ENCODE results near the gene MAPK8.

MAPK8 gene

GRCh38 chr10:48389272-48389671 lies 82.8 kb downstream of the MAPK8 start:
- no peak overlapping the region for H4K5ac ChIP-seq (ENCODE audit: low read length)
- H3K27me3 ChIP-seq (ENCODE audit: insufficient read depth, low read length, poor library complexity): no peaks in the 10 kb centered on the region
- no peak overlapping the region for H2AK5ac ChIP-seq (ENCODE audit: low read length)
- H2BK120ac ChIP-seq (ENCODE audit: low read depth, low read length): no peak overlapping the region
- WGBS (ENCODE audit: extremely low coverage, insufficient coverage, low lambda C conversion rate): no CpG with 5 or more reads among the region's 2 CpGs
- no peak overlapping the region for H3K4me2 ChIP-seq (ENCODE audit: low read length)
- H3K79me2 ChIP-seq (ENCODE audit: control insufficient read depth, insufficient read depth, low read length): peaks cover 4% of the 10 kb centered on the region
- no peaks in the 10 kb centered on the region for H3K36me3 ChIP-seq (ENCODE audit: control insufficient read depth, insufficient read depth, low read length)
- H3K27ac ChIP-seq (ENCODE audit: low read depth, low read length): no peak overlapping the region
- H2BK5ac ChIP-seq (ENCODE audit: low read length): no peak overlapping the region
- no peak overlapping the region for H4K8ac ChIP-seq (ENCODE audit: low read depth, low read length)
- no peak overlapping the region for H3K4me3 ChIP-seq (ENCODE audit: low read length)
- no peak overlapping the region for H3K9ac ChIP-seq (ENCODE audit: low read length)
- H3K23ac ChIP-seq (ENCODE audit: low read length): no peak overlapping the region
- H2BK15ac ChIP-seq (replicated peaks; ENCODE audit: low read depth): no peak overlapping the region
- H3K4me1 ChIP-seq (ENCODE audit: control insufficient read depth, low read depth, low read length): peaks cover 4% of the 10 kb centered on the region
- H3K79me1 ChIP-seq (ENCODE audit: low read length): peaks cover 9% of the 10 kb centered on the region
- no peak for DNase-seq
- no peak overlapping the region for H3K18ac ChIP-seq (ENCODE audit: low read length)
- H3K4ac ChIP-seq (ENCODE audit: low read depth, low read length): no peak overlapping the region
- H3K56ac ChIP-seq (ENCODE audit: low read length): no peak overlapping the region

- Histone ChIP-seq H3K9ac (ENCODE audit: low read length) (no peak overlapping the region), H3K56ac (ENCODE audit: low read length) (no peak overlapping the region), H4K5ac (ENCODE audit: low read length) (no peak overlapping the region), H3K79me2 (ENCODE audit: control insufficient read depth, insufficient read depth, low read length) (peaks cover 4% of the 10 kb centered on the region), H3K18ac (ENCODE audit: low read length) (no peak overlapping the region), H3K36me3 (ENCODE audit: control insufficient read depth, insufficient read depth, low read length) (no peaks in the 10 kb centered on the region), H2BK15ac (replicated peaks; ENCODE audit: low read depth) (no peak overlapping the region), H2AK5ac (ENCODE audit: low read length) (no peak overlapping the region), H3K4ac (ENCODE audit: low read depth, low read length) (no peak overlapping the region), H3K4me3 (ENCODE audit: low read length) (no peak overlapping the region), H2BK5ac (ENCODE audit: low read length) (no peak overlapping the region), H3K23ac (ENCODE audit: low read length) (no peak overlapping the region), H3K27ac (ENCODE audit: low read depth, low read length) (no peak overlapping the region), H2BK120ac (ENCODE audit: low read depth, low read length) (no peak overlapping the region), H3K4me2 (ENCODE audit: low read length) (no peak overlapping the region), H3K4me1 (ENCODE audit: control insufficient read depth, low read depth, low read length) (peaks cover 4% of the 10 kb centered on the region), H4K8ac (ENCODE audit: low read depth, low read length) (no peak overlapping the region), H3K79me1 (ENCODE audit: low read length) (peaks cover 8% of the 10 kb centered on the region), H3K27me3 (ENCODE audit: insufficient read depth, low read length, poor library complexity) (no peaks in the 10 kb centered on the region)
- no peak for DNase-seq
- WGBS (ENCODE audit: extremely low coverage, insufficient coverage, low lambda C conversion rate): no CpG with 5 or more reads among the region's 2 CpGs
Observed at GRCh38 chr10:48389846-48390557, 83.5 kb downstream of the MAPK8 start.

GRCh38 chr10:48390558-48390871 lies 84.0 kb downstream of the MAPK8 start:
- Histone ChIP-seq H3K4me2 (ENCODE audit: low read length) (no peak overlapping the region), H3K27ac (ENCODE audit: low read depth, low read length) (no peak overlapping the region), H2AK5ac (ENCODE audit: low read length) (no peak overlapping the region), H2BK120ac (ENCODE audit: low read depth, low read length) (no peak overlapping the region), H3K79me1 (ENCODE audit: low read length) (peaks cover 8% of the 10 kb centered on the region), H3K27me3 (ENCODE audit: insufficient read depth, low read length, poor library complexity) (no peaks in the 10 kb centered on the region), H3K23ac (ENCODE audit: low read length) (no peak overlapping the region), H2BK15ac (replicated peaks; ENCODE audit: low read depth) (no peak overlapping the region), H3K56ac (ENCODE audit: low read length) (no peak overlapping the region), H3K79me2 (ENCODE audit: control insufficient read depth, insufficient read depth, low read length) (peaks cover 4% of the 10 kb centered on the region), H3K36me3 (ENCODE audit: control insufficient read depth, insufficient read depth, low read length) (no peaks in the 10 kb centered on the region), H4K8ac (ENCODE audit: low read depth, low read length) (no peak overlapping the region), H3K4me1 (ENCODE audit: control insufficient read depth, low read depth, low read length) (peaks cover 4% of the 10 kb centered on the region), H3K9ac (ENCODE audit: low read length) (no peak overlapping the region), H3K18ac (ENCODE audit: low read length) (no peak overlapping the region), H2BK5ac (ENCODE audit: low read length) (no peak overlapping the region), H3K4ac (ENCODE audit: low read depth, low read length) (no peak overlapping the region), H4K5ac (ENCODE audit: low read length) (no peak overlapping the region), H3K4me3 (ENCODE audit: low read length) (no peak overlapping the region)
- DNase-seq: no peak
- WGBS (ENCODE audit: extremely low coverage, insufficient coverage, low lambda C conversion rate): no CpG with 5 or more reads among the region's 5 CpGs

- Histone ChIP-seq H2BK120ac (ENCODE audit: low read depth, low read length) (no peak overlapping the region), H3K4ac (ENCODE audit: low read depth, low read length) (no peak overlapping the region), H4K5ac (ENCODE audit: low read length) (no peak overlapping the region), H3K9ac (ENCODE audit: low read length) (no peak overlapping the region), H2AK5ac (ENCODE audit: low read length) (no peak overlapping the region), H3K27me3 (ENCODE audit: insufficient read depth, low read length, poor library complexity) (no peaks in the 10 kb centered on the region), H2BK5ac (ENCODE audit: low read length) (no peak overlapping the region), H3K79me1 (ENCODE audit: low read length) (peaks cover 8% of the 10 kb centered on the region), H3K79me2 (ENCODE audit: control insufficient read depth, insufficient read depth, low read length) (peaks cover 4% of the 10 kb centered on the region), H2BK15ac (replicated peaks; ENCODE audit: low read depth) (no peak overlapping the region), H4K8ac (ENCODE audit: low read depth, low read length) (no peak overlapping the region), H3K56ac (ENCODE audit: low read length) (no peak overlapping the region), H3K36me3 (ENCODE audit: control insufficient read depth, insufficient read depth, low read length) (no peaks in the 10 kb centered on the region), H3K23ac (ENCODE audit: low read length) (no peak overlapping the region), H3K27ac (ENCODE audit: low read depth, low read length) (no peak overlapping the region), H3K4me3 (ENCODE audit: low read length) (no peak overlapping the region), H3K4me2 (ENCODE audit: low read length) (no peak overlapping the region), H3K4me1 (ENCODE audit: control insufficient read depth, low read depth, low read length) (peaks cover 4% of the 10 kb centered on the region), H3K18ac (ENCODE audit: low read length) (no peak overlapping the region)
- DNase-seq: no peak
- no CpG with 5 or more reads among the region's 4 CpGs for WGBS (ENCODE audit: extremely low coverage, insufficient coverage, low lambda C conversion rate)
Observed at GRCh38 chr10:48390933-48391845, 84.7 kb downstream of the MAPK8 start.

- no peak overlapping the region for H3K4me2 ChIP-seq (ENCODE audit: low read length)
- no peak overlapping the region for H3K9ac ChIP-seq (ENCODE audit: low read length)
- no peak overlapping the region for H3K18ac ChIP-seq (ENCODE audit: low read length)
- no peak overlapping the region for H3K56ac ChIP-seq (ENCODE audit: low read length)
- H3K27ac ChIP-seq (ENCODE audit: low read depth, low read length): no peak overlapping the region
- no peak for DNase-seq
- H3K79me1 ChIP-seq (ENCODE audit: low read length): peaks cover 8% of the 10 kb centered on the region
- H3K36me3 ChIP-seq (ENCODE audit: control insufficient read depth, insufficient read depth, low read length): no peaks in the 10 kb centered on the region
- H4K5ac ChIP-seq (ENCODE audit: low read length): no peak overlapping the region
- no CpG with 5 or more reads among the region's 3 CpGs for WGBS (ENCODE audit: extremely low coverage, insufficient coverage, low lambda C conversion rate)
- H4K8ac ChIP-seq (ENCODE audit: low read depth, low read length): no peak overlapping the region
- peaks cover 4% of the 10 kb centered on the region for H3K79me2 ChIP-seq (ENCODE audit: control insufficient read depth, insufficient read depth, low read length)
- H2BK5ac ChIP-seq (ENCODE audit: low read length): no peak overlapping the region
- H2BK15ac ChIP-seq (replicated peaks; ENCODE audit: low read depth): no peak overlapping the region
- H2AK5ac ChIP-seq (ENCODE audit: low read length): no peak overlapping the region
- no peak overlapping the region for H3K23ac ChIP-seq (ENCODE audit: low read length)
- no peak overlapping the region for H3K4me3 ChIP-seq (ENCODE audit: low read length)
- H3K4ac ChIP-seq (ENCODE audit: low read depth, low read length): no peak overlapping the region
- H3K4me1 ChIP-seq (ENCODE audit: control insufficient read depth, low read depth, low read length): peaks cover 4% of the 10 kb centered on the region
- no peaks in the 10 kb centered on the region for H3K27me3 ChIP-seq (ENCODE audit: insufficient read depth, low read length, poor library complexity)
- H2BK120ac ChIP-seq (ENCODE audit: low read depth, low read length): no peak overlapping the region
Observed at GRCh38 chr10:48391994-48392393, 85.5 kb downstream of the MAPK8 start.
